ENCODE measurements around the gene BANF1.

DNA sequence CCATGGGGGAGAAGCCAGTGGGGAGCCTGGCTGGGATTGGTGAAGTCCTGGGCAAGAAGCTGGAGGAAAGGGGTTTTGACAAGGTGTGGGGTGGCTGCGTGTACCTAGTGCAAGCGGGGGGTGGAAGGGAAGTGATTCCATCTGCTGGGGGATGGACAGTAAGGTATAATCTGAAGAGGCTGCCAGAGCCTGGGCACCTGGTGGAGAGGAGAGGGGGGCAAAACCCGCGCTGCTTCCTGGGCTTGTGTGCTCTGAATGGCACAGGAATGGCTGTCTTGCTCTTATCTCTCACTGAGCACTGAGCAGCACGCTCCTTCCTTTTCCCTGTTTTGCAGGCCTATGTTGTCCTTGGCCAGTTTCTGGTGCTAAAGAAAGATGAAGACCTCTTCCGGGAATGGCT, 988 bp downstream of the BANF1 start:
- TF ChIP-seq, protein P1, sequence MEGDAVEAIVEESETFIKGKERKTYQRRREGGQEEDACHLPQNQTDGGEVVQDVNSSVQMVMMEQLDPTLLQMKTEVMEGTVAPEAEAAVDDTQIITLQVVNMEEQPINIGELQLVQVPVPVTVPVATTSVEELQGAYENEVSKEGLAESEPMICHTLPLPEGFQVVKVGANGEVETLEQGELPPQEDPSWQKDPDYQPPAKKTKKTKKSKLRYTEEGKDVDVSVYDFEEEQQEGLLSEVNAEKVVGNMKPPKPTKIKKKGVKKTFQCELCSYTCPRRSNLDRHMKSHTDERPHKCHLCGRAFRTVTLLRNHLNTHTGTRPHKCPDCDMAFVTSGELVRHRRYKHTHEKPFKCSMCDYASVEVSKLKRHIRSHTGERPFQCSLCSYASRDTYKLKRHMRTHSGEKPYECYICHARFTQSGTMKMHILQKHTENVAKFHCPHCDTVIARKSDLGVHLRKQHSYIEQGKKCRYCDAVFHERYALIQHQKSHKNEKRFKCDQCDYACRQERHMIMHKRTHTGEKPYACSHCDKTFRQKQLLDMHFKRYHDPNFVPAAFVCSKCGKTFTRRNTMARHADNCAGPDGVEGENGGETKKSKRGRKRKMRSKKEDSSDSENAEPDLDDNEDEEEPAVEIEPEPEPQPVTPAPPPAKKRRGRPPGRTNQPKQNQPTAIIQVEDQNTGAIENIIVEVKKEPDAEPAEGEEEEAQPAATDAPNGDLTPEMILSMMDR (IDR thresholded peaks at IDR 0.05; ENCODE audit: low read depth, low read length, missing input control) = no peak
- TF ChIP-seq TAF1 (conservative IDR thresholded peaks at IDR 0.05) (no peak), RAD21 (IDR thresholded peaks at IDR 0.05) (no peak), GABPA (IDR thresholded peaks at IDR 0.05 in 1 of 2, conservative IDR thresholded peaks at IDR 0.05 in 1 of 2) (no peak), JUND (IDR thresholded peaks at IDR 0.05) (no peak), YY1 (IDR thresholded peaks at IDR 0.05) (no peak)
- TF ChIP-seq, protein P2, sequence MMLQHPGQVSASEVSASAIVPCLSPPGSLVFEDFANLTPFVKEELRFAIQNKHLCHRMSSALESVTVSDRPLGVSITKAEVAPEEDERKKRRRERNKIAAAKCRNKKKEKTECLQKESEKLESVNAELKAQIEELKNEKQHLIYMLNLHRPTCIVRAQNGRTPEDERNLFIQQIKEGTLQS (IDR thresholded peaks at IDR 0.05) = no peak
- TF ChIP-seq, protein P3, sequence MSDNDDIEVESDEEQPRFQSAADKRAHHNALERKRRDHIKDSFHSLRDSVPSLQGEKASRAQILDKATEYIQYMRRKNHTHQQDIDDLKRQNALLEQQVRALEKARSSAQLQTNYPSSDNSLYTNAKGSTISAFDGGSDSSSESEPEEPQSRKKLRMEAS (IDR thresholded peaks at IDR 0.05) = no peak
- TF ChIP-seq, protein P4, sequence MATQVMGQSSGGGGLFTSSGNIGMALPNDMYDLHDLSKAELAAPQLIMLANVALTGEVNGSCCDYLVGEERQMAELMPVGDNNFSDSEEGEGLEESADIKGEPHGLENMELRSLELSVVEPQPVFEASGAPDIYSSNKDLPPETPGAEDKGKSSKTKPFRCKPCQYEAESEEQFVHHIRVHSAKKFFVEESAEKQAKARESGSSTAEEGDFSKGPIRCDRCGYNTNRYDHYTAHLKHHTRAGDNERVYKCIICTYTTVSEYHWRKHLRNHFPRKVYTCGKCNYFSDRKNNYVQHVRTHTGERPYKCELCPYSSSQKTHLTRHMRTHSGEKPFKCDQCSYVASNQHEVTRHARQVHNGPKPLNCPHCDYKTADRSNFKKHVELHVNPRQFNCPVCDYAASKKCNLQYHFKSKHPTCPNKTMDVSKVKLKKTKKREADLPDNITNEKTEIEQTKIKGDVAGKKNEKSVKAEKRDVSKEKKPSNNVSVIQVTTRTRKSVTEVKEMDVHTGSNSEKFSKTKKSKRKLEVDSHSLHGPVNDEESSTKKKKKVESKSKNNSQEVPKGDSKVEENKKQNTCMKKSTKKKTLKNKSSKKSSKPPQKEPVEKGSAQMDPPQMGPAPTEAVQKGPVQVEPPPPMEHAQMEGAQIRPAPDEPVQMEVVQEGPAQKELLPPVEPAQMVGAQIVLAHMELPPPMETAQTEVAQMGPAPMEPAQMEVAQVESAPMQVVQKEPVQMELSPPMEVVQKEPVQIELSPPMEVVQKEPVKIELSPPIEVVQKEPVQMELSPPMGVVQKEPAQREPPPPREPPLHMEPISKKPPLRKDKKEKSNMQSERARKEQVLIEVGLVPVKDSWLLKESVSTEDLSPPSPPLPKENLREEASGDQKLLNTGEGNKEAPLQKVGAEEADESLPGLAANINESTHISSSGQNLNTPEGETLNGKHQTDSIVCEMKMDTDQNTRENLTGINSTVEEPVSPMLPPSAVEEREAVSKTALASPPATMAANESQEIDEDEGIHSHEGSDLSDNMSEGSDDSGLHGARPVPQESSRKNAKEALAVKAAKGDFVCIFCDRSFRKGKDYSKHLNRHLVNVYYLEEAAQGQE (IDR thresholded peaks at IDR 0.05) = no peak
